GM12878 (cell line): ENCODE measurements around the gene NPAS4. TPM values are rescaled to one million over a fixed set of nuclear protein-coding genes. Genes with fewer than 3 reads are reported as not detected.

Experiments
- EED ChIP-seq: sonication (generic); IDR thresholded peaks from 2 replicates; pipeline ENCODE4 v1.6.1; 2016; ENCODE audit warnings: antibody characterized with exemption, low read depth
- ETV6 ChIP-seq, 2 experiments: fragments of 450-650 bp in 1 of 2; IDR thresholded peaks in 1 of 2; conservative IDR thresholded peaks in 1 of 2; 2 replicates each; pipeline ENCODE4 v1.6.1; 2014; ENCODE audit warnings: antibody characterized with exemption in 1 of 2, borderline replicate concordance in 1 of 2, low read depth in 1 of 2, mild to moderate bottlenecking in 1 of 2, moderate library complexity in 1 of 2
- FOS ChIP-seq: IDR thresholded peaks from 3 replicates; pipeline ENCODE4 v1.6.1; 2011; ENCODE audit warnings: borderline replicate concordance; ENCODE audit not compliant: insufficient read length; ENCODE audit errors: extremely low read depth
- KLF5 ChIP-seq: fragments of 450-650 bp; IDR thresholded peaks from 2 replicates; pipeline ENCODE4 v1.6.1; 2014; ENCODE audit warnings: mild to moderate bottlenecking; ENCODE audit not compliant: partially characterized antibody
- MLLT1 ChIP-seq: fragments of 450-650 bp; IDR thresholded peaks from 2 replicates; pipeline ENCODE4 v1.6.1; 2016; ENCODE audit warnings: mild to moderate bottlenecking
- MXI1 ChIP-seq: fragments of 150-350 bp; IDR thresholded peaks from 2 replicates; pipeline ENCODE4 v1.6.1; 2011; ENCODE audit warnings: low read depth, mild to moderate bottlenecking, inconsistent platforms, low read length, improper control_type of control experiment
- NBN ChIP-seq: fragments of 450-650 bp; IDR thresholded peaks from 2 replicates; pipeline ENCODE4 v1.6.1; 2016
- POLR2AphosphoS2 ChIP-seq: IDR thresholded peaks from 2 replicates; pipeline ENCODE4 v1.6.1; 2011; ENCODE audit warnings: low read depth, mild to moderate bottlenecking, low read length, improper control_type of control experiment, moderate library complexity
- SMAD5 ChIP-seq: IDR thresholded peaks from 2 replicates; pipeline ENCODE4 v1.6.1; 2016; ENCODE audit warnings: antibody characterized with exemption, low read depth
- SP1 ChIP-seq: IDR thresholded peaks from one replicate; pipeline ENCODE4 v1.6.1; 2011; ENCODE audit warnings: low read depth, low read length
- STAT1 ChIP-seq: fragments of 450-650 bp; conservative IDR thresholded peaks from 2 replicates; pipeline ENCODE4 v1.6.1; 2014; ENCODE audit warnings: antibody characterized with exemption, mild to moderate bottlenecking
- ZBTB11 ChIP-seq: fragments of 450-650 bp; formaldehyde crosslinking; IDR thresholded peaks from 2 replicates; pipeline ENCODE4 v1.5.0; 2022; ENCODE audit warnings: mild to moderate bottlenecking, missing genetic modification characterization
- ZNF207 ChIP-seq: fragments of 450-650 bp; IDR thresholded peaks from 2 replicates; pipeline ENCODE4 v1.6.1; 2014; ENCODE audit warnings: antibody characterized with exemption, mild to moderate bottlenecking, borderline replicate concordance
- ZNF24 ChIP-seq: fragments of 450-650 bp; IDR thresholded peaks from 2 replicates; pipeline ENCODE4 v1.6.1; 2017; ENCODE audit warnings: antibody characterized with exemption, mild to moderate bottlenecking
- polyA plus RNA-seq, 11 experiments: library from polyadenylated mRNA; depleted of rRNA in 4 of 11; unstranded in 6 of 11; stranded (reverse) in 5 of 11; fragments of >200 nt; fragmentation: Nextera tagmentation in 4 of 11; fragmentation: Illumina TruSeq in 1 of 11; extraction: Ambion mirVana in 4 of 11; extraction: Trizol in 1 of 11; gene quantifications; 1 replicate in 1 of 11; 2 replicates in 10 of 11; pipeline versions ENCODE4 v1.2.1 to v1.2.3, GENCODE V29; 2011 to 2016; ENCODE audit warnings: inconsistent platforms in 2 of 11, missing spikeins in 2 of 11, low read depth in 1 of 11
- total RNA-seq, 4 experiments: library from RNA; depleted of rRNA in 3 of 4; stranded (reverse); fragments of >200 nt in 3 of 4; fragmentation: Illumina TruSeq in 1 of 4; extraction: Trizol in 1 of 4; gene quantifications; 2 replicates each; pipeline versions ENCODE4 v1.2.1 to v1.2.3, GENCODE V29; 2013 to 2021
- TF ChIP-seq, protein P1 (sequence below): fragments of 450-650 bp; IDR thresholded peaks from 2 replicates; pipeline ENCODE4 v1.6.1; 2018; ENCODE audit warnings: mild to moderate bottlenecking, low read depth, moderate library complexity; ENCODE audit not compliant: partially characterized antibody
- TF ChIP-seq, protein P2 (sequence below): IDR thresholded peaks from 2 replicates; pipeline ENCODE4 v1.6.1; 2012; ENCODE audit warnings: low read depth, low read length, improper control_type of control experiment
- TF ChIP-seq, protein P3 (sequence below): IDR thresholded peaks from 2 replicates; pipeline ENCODE4 v1.6.1; 2011; ENCODE audit warnings: low read depth, low read length, improper control_type of control experiment, borderline replicate concordance
- TF ChIP-seq, protein P4 (sequence below): IDR thresholded peaks from 2 replicates; pipeline ENCODE4 v1.6.1; 2012; ENCODE audit warnings: low read length, inconsistent platforms

The NPAS4 gene
- total and polyA plus RNA-seq, 10 of the 15 experiments (the other 5 are each of a cell fraction or from before 2014, with no cell fraction given) = 0.03 to 0.18 (median 0.06) TPM; not detected in 7

- TF ChIP-seq, protein P1, sequence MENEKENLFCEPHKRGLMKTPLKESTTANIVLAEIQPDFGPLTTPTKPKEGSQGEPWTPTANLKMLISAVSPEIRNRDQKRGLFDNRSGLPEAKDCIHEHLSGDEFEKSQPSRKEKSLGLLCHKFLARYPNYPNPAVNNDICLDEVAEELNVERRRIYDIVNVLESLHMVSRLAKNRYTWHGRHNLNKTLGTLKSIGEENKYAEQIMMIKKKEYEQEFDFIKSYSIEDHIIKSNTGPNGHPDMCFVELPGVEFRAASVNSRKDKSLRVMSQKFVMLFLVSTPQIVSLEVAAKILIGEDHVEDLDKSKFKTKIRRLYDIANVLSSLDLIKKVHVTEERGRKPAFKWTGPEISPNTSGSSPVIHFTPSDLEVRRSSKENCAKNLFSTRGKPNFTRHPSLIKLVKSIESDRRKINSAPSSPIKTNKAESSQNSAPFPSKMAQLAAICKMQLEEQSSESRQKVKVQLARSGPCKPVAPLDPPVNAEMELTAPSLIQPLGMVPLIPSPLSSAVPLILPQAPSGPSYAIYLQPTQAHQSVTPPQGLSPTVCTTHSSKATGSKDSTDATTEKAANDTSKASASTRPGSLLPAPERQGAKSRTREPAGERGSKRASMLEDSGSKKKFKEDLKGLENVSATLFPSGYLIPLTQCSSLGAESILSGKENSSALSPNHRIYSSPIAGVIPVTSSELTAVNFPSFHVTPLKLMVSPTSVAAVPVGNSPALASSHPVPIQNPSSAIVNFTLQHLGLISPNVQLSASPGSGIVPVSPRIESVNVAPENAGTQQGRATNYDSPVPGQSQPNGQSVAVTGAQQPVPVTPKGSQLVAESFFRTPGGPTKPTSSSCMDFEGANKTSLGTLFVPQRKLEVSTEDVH = peak; percentile 99
- no peak for TF ChIP-seq SMAD5
- peak; percentile 69 for TF ChIP-seq SP1
- no peak for TF ChIP-seq POLR2AphosphoS2
- TF ChIP-seq, protein P2, sequence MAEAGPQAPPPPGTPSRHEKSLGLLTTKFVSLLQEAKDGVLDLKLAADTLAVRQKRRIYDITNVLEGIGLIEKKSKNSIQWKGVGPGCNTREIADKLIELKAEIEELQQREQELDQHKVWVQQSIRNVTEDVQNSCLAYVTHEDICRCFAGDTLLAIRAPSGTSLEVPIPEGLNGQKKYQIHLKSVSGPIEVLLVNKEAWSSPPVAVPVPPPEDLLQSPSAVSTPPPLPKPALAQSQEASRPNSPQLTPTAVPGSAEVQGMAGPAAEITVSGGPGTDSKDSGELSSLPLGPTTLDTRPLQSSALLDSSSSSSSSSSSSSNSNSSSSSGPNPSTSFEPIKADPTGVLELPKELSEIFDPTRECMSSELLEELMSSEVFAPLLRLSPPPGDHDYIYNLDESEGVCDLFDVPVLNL = no peak
- TF ChIP-seq MLLT1 = no peak
- peak; percentile 93 for TF ChIP-seq ZNF24
- no peak for TF ChIP-seq FOS
- no peak for TF ChIP-seq KLF5
- TF ChIP-seq, protein P3, sequence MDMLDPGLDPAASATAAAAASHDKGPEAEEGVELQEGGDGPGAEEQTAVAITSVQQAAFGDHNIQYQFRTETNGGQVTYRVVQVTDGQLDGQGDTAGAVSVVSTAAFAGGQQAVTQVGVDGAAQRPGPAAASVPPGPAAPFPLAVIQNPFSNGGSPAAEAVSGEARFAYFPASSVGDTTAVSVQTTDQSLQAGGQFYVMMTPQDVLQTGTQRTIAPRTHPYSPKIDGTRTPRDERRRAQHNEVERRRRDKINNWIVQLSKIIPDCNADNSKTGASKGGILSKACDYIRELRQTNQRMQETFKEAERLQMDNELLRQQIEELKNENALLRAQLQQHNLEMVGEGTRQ = no peak
- TF ChIP-seq MXI1 = peak; percentile 100
- peak; percentile 75 for TF ChIP-seq EED
- peak; percentile 85 for TF ChIP-seq NBN
- TF ChIP-seq ZNF207 = peak; percentile 95; the same call in 1 of the 2 replicates
- TF ChIP-seq STAT1 = no peak
- TF ChIP-seq ETV6 (conservative IDR thresholded peaks at IDR 0.05 in 1 of 2, IDR thresholded peaks at IDR 0.05 in 1 of 2; ENCODE audit: borderline replicate concordance in 1 of 2, low read depth in 1 of 2) = peak in 1 of 2 experiments; percentile 35; a peak in 1 of 4 replicates
- peak; percentile 52; the same call in 1 of the 2 replicates for TF ChIP-seq ZBTB11 (CRISPR knock-in tag)
- TF ChIP-seq, protein P4, sequence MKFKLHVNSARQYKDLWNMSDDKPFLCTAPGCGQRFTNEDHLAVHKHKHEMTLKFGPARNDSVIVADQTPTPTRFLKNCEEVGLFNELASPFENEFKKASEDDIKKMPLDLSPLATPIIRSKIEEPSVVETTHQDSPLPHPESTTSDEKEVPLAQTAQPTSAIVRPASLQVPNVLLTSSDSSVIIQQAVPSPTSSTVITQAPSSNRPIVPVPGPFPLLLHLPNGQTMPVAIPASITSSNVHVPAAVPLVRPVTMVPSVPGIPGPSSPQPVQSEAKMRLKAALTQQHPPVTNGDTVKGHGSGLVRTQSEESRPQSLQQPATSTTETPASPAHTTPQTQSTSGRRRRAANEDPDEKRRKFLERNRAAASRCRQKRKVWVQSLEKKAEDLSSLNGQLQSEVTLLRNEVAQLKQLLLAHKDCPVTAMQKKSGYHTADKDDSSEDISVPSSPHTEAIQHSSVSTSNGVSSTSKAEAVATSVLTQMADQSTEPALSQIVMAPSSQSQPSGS = peak; percentile 57
Measured at GRCh38 chr11:66421492-66422205, 814 bp downstream of the NPAS4 start (continued).
